Nephron progenitor cell (in vitro differentiated cells): ENCODE measurements around the gene STH.
A peak's percentile ranks its signal among the peaks of the same experiment; 100 is the strongest.

Experiments used
- DNase-seq: peaks from one replicate; pipeline ENCODE4 v3.0.0; 2021
- H3K27ac Mint-ChIP-seq: 2 replicates; pipeline ENCODE4 v1.8.0; 2021; ENCODE audit warnings: mild to moderate bottlenecking, moderate library complexity, mixed read lengths
- H3K27me3 Mint-ChIP-seq: 2 replicates; pipeline ENCODE4 v1.8.0; 2021; ENCODE audit warnings: mild to moderate bottlenecking, low read depth, mixed read lengths; ENCODE audit not compliant: poor library complexity
- H3K36me3 Mint-ChIP-seq: 2 replicates; pipeline ENCODE4 v1.8.0; 2021; ENCODE audit warnings: low read depth, mixed read lengths
- H3K4me1 Mint-ChIP-seq: 2 replicates; pipeline ENCODE4 v1.8.0; 2021; ENCODE audit warnings: mixed read lengths
- H3K4me3 Mint-ChIP-seq: 2 replicates; pipeline ENCODE4 v1.8.0; 2021; ENCODE audit warnings: mild to moderate bottlenecking, moderate library complexity, mixed read lengths
- H3K9me3 Mint-ChIP-seq: 2 replicates; pipeline ENCODE4 v1.8.0; 2021; ENCODE audit warnings: mild to moderate bottlenecking, moderate library complexity, mixed read lengths
- CTCF ChIP-seq: fragments of 200-600 bp; sonication (generic); IDR thresholded peaks from 2 replicates; pipeline ENCODE4 v1.5.0; 2021; ENCODE audit warnings: antibody characterized with exemption

The STH gene

GRCh38 chr17:45987706-45988105 is 11.3 kb upstream of the STH start:
- no peaks in the 10 kb centered on the region for H3K36me3 Mint-ChIP-seq

GRCh38 chr17:45989759-45990158 is 9.3 kb upstream of the STH start:
- no peak for DNase-seq
- TF ChIP-seq CTCF, result no peak
- Mint-ChIP-seq H3K36me3 (no peaks in the 10 kb centered on the region), H3K4me1 (peaks cover 10% of the 10 kb centered on the region), H3K27me3 (no peaks in the 10 kb centered on the region), H3K27ac (no peak overlapping the region), H3K4me3 (no peak overlapping the region), H3K9me3 (peaks cover 10% of the 10 kb centered on the region)

More at GRCh38 chr17:45987706-45988105, 11.3 kb upstream of the STH start:
- TF ChIP-seq CTCF, result no peak
- Mint-ChIP-seq H3K9me3 (peaks cover 10% of the 10 kb centered on the region), H3K4me1 (peaks cover 9% of the 10 kb centered on the region), H3K27me3 (no peaks in the 10 kb centered on the region), H3K27ac (no peak overlapping the region), H3K4me3 (no peak overlapping the region)
- DNase-seq, result no peak

GRCh38 chr17:45990886-45991285 is 8.2 kb upstream of the STH start:
- peaks cover 10% of the 10 kb centered on the region for H3K9me3 Mint-ChIP-seq
- no peak for DNase-seq
- no peak for TF ChIP-seq CTCF
- no peaks in the 10 kb centered on the region for H3K27me3 Mint-ChIP-seq
- peak overlapping the region; percentile 36 for H3K27ac Mint-ChIP-seq
- no peak overlapping the region for H3K4me3 Mint-ChIP-seq
- no peaks in the 10 kb centered on the region for H3K36me3 Mint-ChIP-seq
- peaks cover 15% of the 10 kb centered on the region for H3K4me1 Mint-ChIP-seq

GRCh38 chr17:45991341-45991740 is 7.7 kb upstream of the STH start:
- H3K27me3 Mint-ChIP-seq, result no peaks in the 10 kb centered on the region

GRCh38 chr17:45992175-45992574 is 6.9 kb upstream of the STH start:
- TF ChIP-seq CTCF, result no peak
- no peaks in the 10 kb centered on the region for H3K27me3 Mint-ChIP-seq
- peaks cover 15% of the 10 kb centered on the region for H3K4me1 Mint-ChIP-seq
- no peak overlapping the region for H3K27ac Mint-ChIP-seq
- H3K4me3 Mint-ChIP-seq, result no peak overlapping the region
- no peaks in the 10 kb centered on the region for H3K36me3 Mint-ChIP-seq
- peaks cover 10% of the 10 kb centered on the region for H3K9me3 Mint-ChIP-seq
- no peak for DNase-seq

More at GRCh38 chr17:45991341-45991740, 7.7 kb upstream of the STH start:
- H3K27ac Mint-ChIP-seq, result no peak overlapping the region
- H3K4me1 Mint-ChIP-seq, result peaks cover 15% of the 10 kb centered on the region
- TF ChIP-seq CTCF, result no peak
- peaks cover 10% of the 10 kb centered on the region for H3K9me3 Mint-ChIP-seq
- DNase-seq, result no peak
- H3K36me3 Mint-ChIP-seq, result no peaks in the 10 kb centered on the region
- H3K4me3 Mint-ChIP-seq, result no peak overlapping the region

- H3K36me3 Mint-ChIP-seq, result no peaks in the 10 kb centered on the region
- peaks cover 15% of the 10 kb centered on the region for H3K4me1 Mint-ChIP-seq
- no peak overlapping the region for H3K27ac Mint-ChIP-seq
- H3K4me3 Mint-ChIP-seq, result no peak overlapping the region
- no peaks in the 10 kb centered on the region for H3K27me3 Mint-ChIP-seq
- peaks cover 10% of the 10 kb centered on the region for H3K9me3 Mint-ChIP-seq
- no peak for DNase-seq
- TF ChIP-seq CTCF, result no peak
Observed at GRCh38 chr17:45992904-45993303, 6.1 kb upstream of the STH start.
